IPS-18c (cell line): Measurements from ENCODE around the gene CSMD2.

Source experiments
- H3K4me3 ChIP-seq: 2 replicates; pipeline ENCODE4 v1.7.0; 2013; ENCODE audit warnings: low read depth, mild to moderate bottlenecking, low read length, moderate library complexity; ENCODE audit not compliant: insufficient read depth
- H3K9me3 ChIP-seq: one replicate; pipeline ENCODE4 v1.6.1; 2013; ENCODE audit warnings: mild to moderate bottlenecking, low read length, moderate library complexity; ENCODE audit not compliant: control insufficient read depth, insufficient read depth

The CSMD2 gene

GRCh38 chr1:33966346-33967141 is 198.5 kb downstream of the CSMD2 start:
- no peaks in the 10 kb centered on the region for H3K9me3 ChIP-seq
- H3K4me3 ChIP-seq: no peak overlapping the region

- Histone ChIP-seq H3K9me3 (no peaks in the 10 kb centered on the region), H3K4me3 (no peak overlapping the region)
Observed at GRCh38 chr1:33965086-33965485, 199.9 kb downstream of the CSMD2 start.

GRCh38 chr1:33962061-33962460 is 203.0 kb downstream of the CSMD2 start:
- no peak overlapping the region for H3K4me3 ChIP-seq
- no peaks in the 10 kb centered on the region for H3K9me3 ChIP-seq

- Histone ChIP-seq H3K4me3 (no peak overlapping the region), H3K9me3 (no peaks in the 10 kb centered on the region)
Observed at GRCh38 chr1:33960188-33960895, 204.7 kb downstream of the CSMD2 start.

- no peaks in the 10 kb centered on the region for H3K9me3 ChIP-seq
- no peak overlapping the region for H3K4me3 ChIP-seq
Observed at GRCh38 chr1:33957854-33958253, 207.2 kb downstream of the CSMD2 start.

GRCh38 chr1:33955096-33955495 is 209.9 kb downstream of the CSMD2 start:
- Histone ChIP-seq H3K9me3 (no peaks in the 10 kb centered on the region), H3K4me3 (no peak overlapping the region)

GRCh38 chr1:33949570-33949969 is 215.5 kb downstream of the CSMD2 start:
- Histone ChIP-seq H3K4me3 (no peak overlapping the region), H3K9me3 (no peaks in the 10 kb centered on the region)

GRCh38 chr1:33948291-33948690 is 216.7 kb downstream of the CSMD2 start:
- Histone ChIP-seq H3K4me3 (no peak overlapping the region), H3K9me3 (no peaks in the 10 kb centered on the region)

GRCh38 chr1:33946836-33947235 is 218.2 kb downstream of the CSMD2 start:
- Histone ChIP-seq H3K9me3 (no peaks in the 10 kb centered on the region), H3K4me3 (no peak overlapping the region)

- Histone ChIP-seq H3K9me3 (no peaks in the 10 kb centered on the region), H3K4me3 (no peak overlapping the region)
Observed at GRCh38 chr1:33944846-33945245, 220.2 kb downstream of the CSMD2 start.

GRCh38 chr1:33943978-33944377 is 221.1 kb downstream of the CSMD2 start:
- Histone ChIP-seq H3K4me3 (no peak overlapping the region), H3K9me3 (no peaks in the 10 kb centered on the region)

GRCh38 chr1:33932871-33933270 is 232.2 kb downstream of the CSMD2 start:
- H3K9me3 ChIP-seq: peaks cover 2% of the 10 kb centered on the region
- H3K4me3 ChIP-seq: no peak overlapping the region

- peaks cover 2% of the 10 kb centered on the region for H3K9me3 ChIP-seq
- no peak overlapping the region for H3K4me3 ChIP-seq
Observed at GRCh38 chr1:33931111-33931475, 233.9 kb downstream of the CSMD2 start.

GRCh38 chr1:33930346-33931110 is 234.5 kb downstream of the CSMD2 start:
- Histone ChIP-seq H3K9me3 (peaks cover 2% of the 10 kb centered on the region), H3K4me3 (no peak overlapping the region)

GRCh38 chr1:33928251-33928650 is 236.8 kb downstream of the CSMD2 start:
- no peak overlapping the region for H3K4me3 ChIP-seq

GRCh38 chr1:33927721-33928120 is 237.3 kb downstream of the CSMD2 start:
- no peaks in the 10 kb centered on the region for H3K9me3 ChIP-seq
- H3K4me3 ChIP-seq: no peak overlapping the region

More at GRCh38 chr1:33928251-33928650, 236.8 kb downstream of the CSMD2 start:
- no peaks in the 10 kb centered on the region for H3K9me3 ChIP-seq

GRCh38 chr1:33925586-33925985 is 239.4 kb downstream of the CSMD2 start:
- H3K9me3 ChIP-seq: no peaks in the 10 kb centered on the region
- H3K4me3 ChIP-seq: no peak overlapping the region

- H3K4me3 ChIP-seq: no peak overlapping the region
- H3K9me3 ChIP-seq: no peaks in the 10 kb centered on the region
Observed at GRCh38 chr1:33921281-33921680, 243.7 kb downstream of the CSMD2 start.
